Measurements from ENCODE around the gene WDR41.
"Not testable (repeated sequence)": the region's sequence is repeated elsewhere in the genome, so short reads cannot be mapped to it uniquely, and the experiment has no call there.

The WDR41 gene, protein sequence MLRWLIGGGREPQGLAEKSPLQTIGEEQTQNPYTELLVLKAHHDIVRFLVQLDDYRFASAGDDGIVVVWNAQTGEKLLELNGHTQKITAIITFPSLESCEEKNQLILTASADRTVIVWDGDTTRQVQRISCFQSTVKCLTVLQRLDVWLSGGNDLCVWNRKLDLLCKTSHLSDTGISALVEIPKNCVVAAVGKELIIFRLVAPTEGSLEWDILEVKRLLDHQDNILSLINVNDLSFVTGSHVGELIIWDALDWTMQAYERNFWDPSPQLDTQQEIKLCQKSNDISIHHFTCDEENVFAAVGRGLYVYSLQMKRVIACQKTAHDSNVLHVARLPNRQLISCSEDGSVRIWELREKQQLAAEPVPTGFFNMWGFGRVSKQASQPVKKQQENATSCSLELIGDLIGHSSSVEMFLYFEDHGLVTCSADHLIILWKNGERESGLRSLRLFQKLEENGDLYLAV

DNA sequence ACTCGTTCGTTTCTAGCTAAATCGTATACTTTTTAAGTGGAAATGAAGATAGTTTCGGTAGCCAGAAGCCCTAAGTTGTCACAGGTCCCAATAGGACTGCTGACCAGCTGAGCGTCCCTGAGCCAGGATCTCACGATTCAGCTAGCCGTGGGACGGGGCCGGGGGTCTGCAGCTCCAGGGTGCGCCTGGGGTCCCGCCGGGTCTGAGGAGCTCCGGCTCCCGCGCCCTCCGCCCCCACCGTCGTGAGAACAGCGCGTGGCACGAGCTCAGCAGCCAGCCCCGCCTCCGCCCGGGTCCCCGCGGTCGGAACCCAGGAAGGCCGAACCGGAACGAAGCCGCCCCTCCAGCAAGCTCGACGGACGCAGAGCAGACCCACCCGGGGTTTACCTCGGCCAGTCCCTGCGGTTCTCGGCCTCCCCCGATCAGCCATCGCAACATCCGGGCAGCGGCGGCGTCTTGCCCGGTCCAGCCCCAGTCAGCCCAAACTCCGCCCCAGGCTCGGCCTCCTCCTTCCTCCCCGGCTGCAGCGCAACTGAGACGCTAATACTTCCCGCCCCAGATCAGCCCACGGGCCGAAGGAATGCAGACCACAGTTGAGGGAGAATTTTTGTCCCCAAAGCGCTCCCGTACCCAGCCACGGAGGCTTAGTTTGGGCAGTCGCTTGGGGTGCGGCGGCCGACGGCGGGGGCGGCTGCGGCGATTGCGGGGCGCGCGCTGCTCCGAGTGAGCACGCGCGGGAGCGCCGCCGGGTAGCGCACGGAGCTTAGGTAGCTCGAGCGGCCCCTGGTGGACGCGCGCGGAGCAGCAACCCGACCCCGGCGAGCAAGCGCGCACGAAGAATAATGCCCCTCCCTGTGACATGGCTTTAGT lies at the start of gene WDR41:
Gene WDR41 (minus strand): TSS at position 534 of the 870 bp plus-strand sequence. CDS start 96 bp downstream, at position 438.
- DNase-seq = peak; percentile 80

DNA sequence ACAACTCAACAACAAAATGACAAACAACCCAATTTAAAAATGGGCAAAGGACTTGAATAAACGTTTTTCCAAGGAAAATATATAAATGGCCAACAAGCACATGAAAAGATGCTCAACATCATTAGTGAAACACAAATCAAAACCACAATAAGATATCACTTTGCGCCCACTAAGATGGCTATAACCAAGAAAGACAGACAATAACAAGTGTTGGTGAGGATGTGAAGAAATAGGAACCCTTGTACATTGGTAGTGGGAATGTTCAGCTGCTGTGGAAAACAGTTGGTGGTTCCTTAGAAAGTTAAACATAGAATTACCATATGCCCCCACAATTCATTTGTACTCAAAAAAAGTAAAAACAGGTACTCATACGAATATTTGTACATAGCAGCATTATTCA lies 39.2 kb upstream of the WDR41 start:
- DNase-seq = no peak

DNA sequence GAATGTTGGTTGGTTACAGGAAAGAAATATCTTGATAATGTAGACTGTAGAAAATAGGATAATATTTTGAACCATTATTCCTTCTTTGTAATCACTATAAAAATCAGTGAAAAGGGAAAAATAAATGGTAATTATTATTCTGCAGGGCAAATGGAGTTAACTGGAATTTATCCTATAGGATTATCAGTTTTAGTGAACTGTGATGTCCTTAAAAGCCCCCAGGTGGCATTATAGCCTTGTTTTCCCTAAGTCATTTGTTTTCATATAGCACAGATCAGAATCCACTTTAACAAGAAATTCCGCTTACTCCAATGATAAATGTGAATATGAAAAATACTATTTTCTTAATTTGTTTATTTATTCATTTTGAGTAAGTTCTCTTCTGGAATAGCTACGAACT lies 26.2 kb upstream of the WDR41 start:
- no peak for DNase-seq

DNA sequence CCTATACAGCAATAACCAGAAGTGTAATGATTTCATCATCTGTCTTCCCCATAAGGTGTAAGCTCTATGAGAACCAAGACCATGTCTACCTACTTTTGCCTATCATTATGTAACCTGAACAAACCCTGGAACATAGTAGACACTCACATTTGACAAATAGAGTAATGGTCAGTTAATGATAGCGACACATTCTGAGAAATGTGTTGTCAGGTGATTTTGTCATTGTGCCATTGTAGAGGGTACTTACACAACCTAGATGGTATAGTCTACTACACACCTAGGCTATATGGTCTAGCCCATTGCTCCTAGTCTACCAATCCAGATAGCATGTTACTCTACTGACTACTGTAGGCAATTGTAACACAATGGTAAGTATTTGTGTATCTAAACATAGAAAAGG lies 22.3 kb upstream of the WDR41 start:
- DNase-seq = no peak

DNA sequence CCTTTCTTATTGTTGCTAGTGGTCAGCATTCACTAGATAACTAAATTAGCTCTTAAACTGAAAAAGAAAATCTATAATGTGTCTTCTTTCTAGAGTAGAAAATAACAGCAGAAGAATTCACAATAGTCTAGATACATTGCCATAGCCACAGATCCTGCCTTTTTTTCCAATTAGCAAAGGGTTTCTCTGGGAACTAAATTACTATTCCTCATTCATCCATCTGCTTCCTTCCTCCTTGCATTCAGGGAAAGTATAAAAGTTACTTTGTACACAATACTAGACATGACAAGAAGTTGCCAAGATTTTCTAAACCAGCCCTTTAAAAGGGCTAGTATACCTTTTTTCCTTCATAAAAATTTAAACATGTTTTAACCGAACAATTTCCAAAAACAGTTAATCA lies 21.2 kb upstream of the WDR41 start:
- no peak for DNase-seq

DNA sequence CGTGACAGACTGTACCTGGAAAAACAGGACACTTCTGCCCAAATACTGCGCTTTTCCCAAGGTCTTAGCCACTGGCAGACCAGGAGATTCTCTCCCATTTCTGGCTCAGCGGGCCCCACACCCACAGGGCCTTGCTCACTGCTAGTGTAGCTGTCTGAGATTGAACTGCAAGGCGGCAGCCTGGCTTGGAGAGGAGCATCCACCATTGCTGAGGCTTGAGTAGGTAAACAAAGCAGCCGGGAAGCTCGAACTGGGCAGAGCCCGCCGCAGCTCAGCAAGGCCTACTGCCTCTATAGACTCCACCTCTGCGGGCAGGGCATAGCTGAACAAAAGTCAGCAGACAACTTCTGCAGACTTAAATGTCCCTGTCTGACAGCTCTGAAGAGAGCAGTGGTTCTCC lies 9.0 kb upstream of the WDR41 start:
- DNase-seq = not testable (repeated sequence)

DNA sequence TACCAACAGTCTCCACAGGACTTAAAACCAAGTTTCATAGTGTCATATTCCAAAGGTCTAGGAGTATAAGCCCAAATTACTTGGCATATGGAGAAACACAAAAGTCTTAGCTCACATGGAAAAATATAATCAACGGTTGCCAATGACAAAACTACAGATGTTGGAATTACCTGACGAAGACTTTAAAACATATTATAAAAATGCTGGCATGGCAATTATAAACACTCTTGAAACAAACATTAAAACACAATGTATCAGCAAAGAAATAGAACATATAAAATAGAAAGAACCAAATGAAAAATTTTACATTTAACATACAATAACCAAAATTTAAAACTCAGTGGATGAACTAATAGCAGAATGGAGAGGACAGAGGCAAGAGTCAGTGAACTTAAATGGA lies 7.9 kb upstream of the WDR41 start:
- no peak for DNase-seq

DNA sequence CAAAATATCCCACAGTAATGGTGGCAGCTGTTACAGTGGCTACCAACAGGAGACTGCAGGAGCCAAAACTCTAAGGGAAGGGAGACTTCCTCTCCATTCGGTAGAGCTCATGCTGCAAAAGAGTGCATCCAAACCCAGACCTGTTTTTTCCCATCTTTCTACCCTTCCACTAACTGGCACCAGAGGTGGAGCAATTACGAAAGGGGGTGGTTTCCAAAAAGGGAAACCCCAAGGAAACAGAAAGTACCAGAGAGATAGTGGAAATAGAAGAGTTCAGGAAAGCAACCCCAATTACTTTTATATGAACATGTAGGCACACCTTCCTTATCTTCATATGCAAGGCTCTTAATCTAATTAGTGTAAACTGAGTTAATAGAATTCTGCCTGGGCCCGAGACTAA lies 7.3 kb upstream of the WDR41 start:
- no peak for DNase-seq

DNA sequence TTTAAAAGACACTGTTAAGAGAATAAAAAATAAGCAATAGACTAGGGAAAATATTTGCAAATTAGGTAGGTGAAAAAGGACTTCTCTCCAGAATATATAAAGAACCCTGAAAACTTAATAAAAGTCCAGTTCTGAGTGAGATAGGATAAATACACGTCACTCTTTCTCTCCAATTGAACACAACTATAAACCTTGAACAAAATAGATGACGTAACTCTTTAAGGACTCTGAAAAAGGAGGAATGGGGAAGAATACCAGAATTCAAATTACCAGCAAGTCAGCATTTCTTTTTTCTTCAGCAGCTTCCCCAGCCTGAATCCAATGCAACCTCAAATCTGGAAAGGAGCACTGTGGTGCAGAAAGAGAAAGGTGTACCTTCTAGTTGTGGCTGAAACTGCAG lies 6.8 kb upstream of the WDR41 start:
- DNase-seq = no peak

DNA sequence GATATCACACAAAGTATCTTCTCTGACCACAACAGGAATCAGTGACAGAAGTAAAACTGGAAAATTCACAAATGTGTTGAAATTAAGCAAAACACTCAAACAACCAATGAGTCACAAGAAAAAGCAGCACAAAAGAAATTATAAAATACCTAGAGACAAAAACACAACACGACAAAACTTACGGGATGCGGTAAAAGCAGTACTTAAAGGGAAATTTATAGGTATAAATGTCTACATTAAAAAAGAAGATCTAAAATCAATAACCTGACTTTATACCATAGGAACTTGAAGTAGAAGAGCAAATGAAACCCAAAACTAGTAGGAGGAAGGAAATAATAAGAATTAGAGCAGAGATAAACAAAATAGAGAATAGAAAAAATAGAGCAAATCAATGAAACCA lies 2.8 kb upstream of the WDR41 start:
- DNase-seq = no peak

DNA sequence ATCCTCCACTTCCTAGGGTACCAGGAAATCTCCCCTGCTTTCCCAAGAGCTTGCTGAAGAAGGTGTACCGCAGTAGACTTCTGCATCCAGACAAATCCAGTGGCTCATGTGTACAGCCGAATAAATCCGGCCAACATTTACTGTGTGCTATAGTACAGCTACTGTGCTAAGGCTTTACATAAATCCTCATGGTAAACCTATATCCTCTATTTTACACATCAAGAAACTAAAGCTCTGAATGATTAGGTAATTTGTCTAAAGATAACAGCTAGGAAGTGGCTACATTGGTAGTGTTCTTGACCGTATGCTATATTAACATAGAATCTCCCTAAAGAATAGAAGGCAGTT lies 511 bp upstream of the WDR41 start:
- DNase-seq = no peak

DNA sequence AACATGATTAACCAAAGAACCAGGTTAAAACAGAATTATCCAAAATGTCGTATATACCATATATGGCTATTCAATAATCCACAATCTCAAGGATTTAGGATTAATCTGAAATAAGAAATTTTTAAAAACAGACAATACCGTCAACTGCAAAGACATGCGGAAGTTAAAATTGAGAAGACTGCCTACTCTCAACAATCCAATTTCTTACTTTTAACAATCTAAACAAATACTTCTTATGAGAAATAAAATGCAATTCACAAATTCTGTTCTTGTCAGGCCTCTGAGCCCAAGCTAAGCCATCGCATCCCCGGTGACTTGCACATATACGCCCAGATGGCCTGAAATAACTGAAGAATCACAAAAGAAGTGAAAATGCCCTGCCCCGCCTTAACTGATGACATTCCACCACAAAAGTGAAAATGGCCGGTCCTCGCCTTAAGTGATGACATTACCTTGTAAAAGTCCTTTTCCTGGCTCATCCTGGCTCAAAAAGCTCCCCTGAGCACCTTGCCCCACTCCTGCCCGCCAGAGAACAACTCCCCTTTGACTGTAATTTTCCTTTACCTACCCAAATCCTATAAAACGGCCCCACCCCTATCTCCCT lies 1.3 kb downstream of the WDR41 start:
- not testable (repeated sequence) for DNase-seq

DNA sequence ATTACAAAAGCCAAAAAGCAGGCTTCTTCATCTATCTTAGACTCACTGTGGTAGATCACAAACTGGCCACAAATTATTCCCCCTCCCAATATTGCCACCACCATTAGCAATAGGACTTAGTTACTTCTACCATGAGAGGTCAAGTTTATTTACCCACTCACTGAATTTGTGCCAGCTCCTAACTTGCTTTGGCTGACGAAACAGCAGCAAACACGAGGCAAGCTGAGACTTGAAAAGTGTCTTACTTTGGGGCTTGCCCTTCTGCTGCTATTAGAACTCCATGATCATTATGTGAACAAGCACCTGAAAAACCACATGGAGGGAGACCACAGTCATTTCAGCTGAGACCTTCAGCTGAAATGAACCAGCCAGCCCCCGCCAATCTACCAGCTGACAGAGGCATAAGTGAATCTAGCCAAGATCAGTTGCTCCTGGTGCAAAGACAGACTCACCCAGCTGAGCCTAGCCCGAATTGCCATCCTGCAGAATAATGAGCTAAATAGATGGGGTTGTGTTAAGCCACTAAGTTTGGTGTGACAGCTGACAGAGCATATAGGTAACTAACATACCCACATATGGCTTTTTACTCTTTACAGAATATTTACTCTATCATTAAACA lies 5.7 kb downstream of the WDR41 start:
- DNase-seq = no peak

DNA sequence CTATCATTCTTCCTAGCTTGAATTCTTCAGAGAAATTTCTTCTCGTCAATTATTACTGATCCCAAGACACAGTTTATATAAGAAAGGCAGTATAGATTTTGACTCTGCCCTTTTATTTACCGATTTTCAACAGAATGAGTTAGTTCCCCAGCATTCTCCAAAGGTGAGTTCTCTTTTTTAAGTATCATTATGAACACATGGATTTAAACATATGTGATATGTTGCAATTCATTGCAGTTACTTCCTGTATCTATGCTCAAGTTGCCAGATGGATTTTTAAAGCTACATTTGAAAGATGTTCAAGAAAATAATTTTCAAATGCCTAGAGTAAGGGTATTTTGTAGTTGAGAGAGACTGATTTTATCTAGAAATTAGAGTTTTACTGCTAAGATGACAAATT lies 8.4 kb downstream of the WDR41 start:
- DNase-seq = no peak

DNA sequence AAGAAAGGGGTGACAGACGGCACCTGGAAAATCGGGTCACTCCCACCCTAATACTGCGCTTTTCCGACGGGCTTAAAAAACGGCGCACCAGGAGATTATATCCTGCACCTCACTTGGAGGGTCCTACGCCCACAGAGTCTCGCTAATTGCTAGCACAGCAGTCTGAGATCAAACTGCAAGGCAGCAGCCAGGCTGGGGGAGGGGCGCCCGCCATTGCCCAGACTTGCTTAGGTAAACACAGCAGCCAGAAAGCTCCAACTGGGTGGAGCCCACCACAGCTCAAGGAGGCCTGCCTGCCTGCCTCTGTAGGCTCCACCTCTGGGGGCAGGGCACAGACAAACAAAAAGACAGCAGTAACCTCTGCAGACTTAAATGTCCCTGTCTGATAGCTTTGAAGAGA lies 17.1 kb downstream of the WDR41 start:
- DNase-seq = not testable (repeated sequence)

DNA sequence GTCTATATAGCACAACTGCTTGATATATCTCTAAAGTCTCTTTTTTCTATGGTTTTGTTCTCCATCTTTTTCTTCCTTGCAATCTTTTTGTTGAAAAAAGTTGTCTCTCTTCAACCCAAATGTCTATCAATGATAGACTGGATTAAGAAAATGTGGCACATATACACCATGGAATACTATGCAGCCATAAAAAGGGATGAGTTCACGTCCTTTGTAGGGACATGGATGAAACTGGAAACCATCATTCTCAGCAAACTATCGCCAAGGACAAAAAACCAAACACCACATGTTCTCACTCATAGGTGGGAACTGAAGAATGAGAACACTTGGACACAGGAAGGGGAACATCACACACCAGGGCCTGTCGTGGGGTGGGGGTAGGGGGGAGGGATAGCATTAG lies 23.2 kb downstream of the WDR41 start:
- not testable (repeated sequence) for DNase-seq

DNA sequence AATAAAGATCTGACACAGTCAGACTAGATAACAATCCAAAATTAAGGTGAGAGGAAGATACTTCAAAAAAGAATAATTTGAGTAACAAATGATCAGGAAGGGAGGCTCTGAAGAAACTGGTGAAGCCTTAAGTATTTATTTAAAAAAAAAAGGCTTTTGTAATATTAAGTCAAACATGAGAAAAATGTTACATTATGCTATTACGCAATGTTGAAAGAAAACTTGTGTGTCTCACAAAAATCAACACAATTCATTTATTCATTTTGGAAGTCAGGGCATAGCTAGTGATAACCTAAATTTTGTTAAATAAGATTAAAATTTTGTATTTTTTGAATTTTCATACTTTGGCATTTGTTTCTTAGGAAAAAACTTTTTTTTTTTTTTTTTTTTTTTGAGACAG lies 28.2 kb downstream of the WDR41 start:
- no peak for DNase-seq

DNA sequence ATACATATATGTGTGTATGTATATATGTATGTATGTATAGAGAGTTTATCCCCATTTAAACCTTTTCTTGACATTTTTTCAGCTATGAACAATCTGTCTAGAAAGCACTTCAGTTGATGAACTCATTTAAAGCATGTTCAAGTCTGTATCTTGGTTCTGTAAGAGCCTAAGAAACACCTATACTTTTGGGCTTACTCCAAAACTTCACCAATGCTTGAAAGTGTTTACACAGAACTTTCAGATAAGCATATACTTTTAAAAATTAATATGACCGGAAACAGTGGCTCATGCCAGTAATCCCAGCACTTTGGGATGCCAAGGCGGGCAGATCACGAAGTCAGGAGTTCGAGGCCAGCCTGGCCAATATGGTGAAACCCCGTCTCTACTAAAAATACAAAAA lies 30.8 kb downstream of the WDR41 start:
- DNase-seq = no peak

DNA sequence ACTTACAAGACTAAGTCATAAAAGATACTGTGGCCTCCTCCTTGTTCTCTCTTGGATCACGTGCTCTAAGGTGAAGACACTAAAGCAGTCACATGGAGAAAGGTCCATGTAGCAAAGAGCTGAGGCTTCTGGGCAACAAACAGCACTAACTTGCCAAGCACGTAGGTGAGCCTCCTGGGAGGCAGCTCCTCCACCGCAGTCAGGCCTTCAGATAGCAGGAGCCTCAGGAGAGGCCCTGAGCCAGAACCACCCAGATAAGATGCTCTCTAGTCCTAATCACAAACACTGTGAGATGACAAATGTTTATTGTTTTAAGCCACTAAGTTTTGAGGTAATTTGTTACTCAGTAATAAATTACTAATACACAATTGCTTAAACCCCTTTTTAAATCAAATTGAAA lies 38.0 kb downstream of the WDR41 start:
- DNase-seq = no peak

DNA sequence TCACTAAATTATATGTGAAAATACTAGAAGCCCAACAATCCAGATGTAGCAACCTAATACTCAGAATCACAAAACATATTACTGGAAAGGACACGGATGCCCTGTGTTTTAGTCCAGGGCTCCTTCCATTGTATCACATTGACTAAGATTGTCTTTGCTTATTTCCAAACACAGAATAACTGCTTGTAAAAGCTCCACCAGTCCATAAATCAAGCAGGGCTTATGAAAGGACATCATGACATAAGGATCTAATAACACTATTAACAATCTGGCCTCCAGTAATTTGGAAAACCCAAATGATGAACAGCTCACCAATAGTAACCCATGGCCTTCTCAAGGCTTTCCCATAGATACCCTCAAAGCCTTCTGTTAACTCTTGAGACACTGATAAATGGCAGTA lies 39.8 kb downstream of the WDR41 start:
- no peak for DNase-seq

DNA sequence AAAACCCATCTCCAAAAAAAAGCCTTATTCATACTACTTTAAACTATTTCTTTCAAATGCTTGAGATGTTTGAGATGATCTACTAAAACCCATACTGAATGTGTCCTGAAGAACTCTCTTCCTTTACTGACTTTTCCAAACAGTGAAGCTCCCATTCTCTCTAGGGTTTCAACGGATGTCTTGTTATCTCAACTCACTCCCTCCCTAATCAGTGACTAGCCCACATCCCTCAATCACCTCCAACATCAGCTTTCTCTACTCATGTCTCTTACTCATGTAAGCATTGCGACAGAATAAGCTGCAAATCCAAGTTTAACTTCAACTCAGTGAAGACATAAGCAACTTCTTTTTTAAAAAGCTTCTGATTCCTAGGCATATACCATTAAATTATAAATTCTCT lies 42.1 kb downstream of the WDR41 start:
- DNase-seq = no peak

DNA sequence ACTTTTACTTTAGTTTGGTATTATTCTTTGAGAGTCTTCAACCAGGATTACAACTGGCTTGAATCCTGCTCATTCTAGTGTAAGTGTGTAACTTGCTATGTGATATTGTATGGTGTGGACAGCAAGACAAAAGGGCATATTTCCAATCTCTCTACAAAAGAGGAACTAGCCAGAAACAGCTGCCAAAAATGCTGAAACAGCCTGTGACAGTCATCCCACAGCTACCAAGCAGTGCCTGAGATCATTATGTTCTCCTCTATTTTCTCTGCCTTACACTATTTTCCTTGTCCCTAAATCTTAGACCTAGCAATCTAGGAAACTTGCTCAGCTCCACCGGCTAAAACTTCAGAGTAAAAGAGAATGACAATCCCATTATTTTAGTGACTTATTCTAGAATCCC lies 42.8 kb downstream of the WDR41 start:
- DNase-seq = no peak

DNA sequence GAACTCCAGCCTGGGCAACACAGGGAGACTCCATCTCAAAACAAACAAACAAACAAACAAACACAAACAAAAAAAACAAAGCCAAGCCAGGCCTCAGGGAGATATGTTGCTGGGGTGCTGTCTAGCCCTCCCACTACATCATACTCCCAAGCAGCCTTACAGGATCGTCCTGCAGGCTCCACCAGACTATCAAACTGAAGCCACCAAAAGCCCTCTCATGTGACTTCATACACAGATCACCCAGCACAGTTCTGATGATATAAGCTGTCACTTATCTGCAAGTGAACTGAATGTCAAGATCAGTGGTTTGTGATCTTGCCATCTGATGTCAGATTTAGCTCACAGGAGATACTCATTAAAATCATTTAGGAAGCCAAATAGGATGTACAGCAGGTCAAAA lies 43.3 kb downstream of the WDR41 start:
- DNase-seq = no peak

All from NCI-H510A (cell line).